SK-N-MC (cell line): Measurements from ENCODE around the gene ALOX5AP.

Experiments used
- EZH2 ChIP-seq: fragments of 200-600 bp; sonication (generic); IDR thresholded peaks from one replicate; pipeline ENCODE4 v1.6.1; 2017; ENCODE audit warnings: antibody characterized with exemption
- FOXP2 ChIP-seq: optimal IDR thresholded peaks from 2 replicates; pipeline ENCODE3; 2011; ENCODE audit warnings: mild to moderate bottlenecking, moderate library complexity; ENCODE audit not compliant: insufficient read depth; ENCODE audit errors: extremely low read length, control extremely low read depth
- POLR2AphosphoS5 ChIP-seq: IDR thresholded peaks from 2 replicates; pipeline ENCODE4 v1.6.1; 2012; ENCODE audit warnings: mild to moderate bottlenecking, low read depth, low read length, borderline replicate concordance

- TF ChIP-seq EZH2 (no peak), POLR2AphosphoS5 (no peak), FOXP2 (no peak)
Measured at GRCh38 chr13:30711375-30711774, 24.0 kb upstream of the ALOX5AP start.
